ENCODE measurements around the gene LEF1. TPM values are rescaled to one million over a fixed set of nuclear protein-coding genes. Genes with fewer than 3 reads are reported as not detected.

The LEF1 gene
- total and polyA plus RNA-seq, 9 of the 15 experiments (the other 6 are each of a cell fraction or from before 2014, with no cell fraction given): 15.1 to 81.1 (median 29.7) TPM

GRCh38 chr4:108029016-108029720, 139.6 kb downstream of the LEF1 start (continued):
- TF ChIP-seq ZBTB26 (CRISPR knock-in tag; IDR thresholded peaks at IDR 0.05): no peak

- no peak overlapping the region for H3K27ac ChIP-seq (ENCODE audit: extremely low read depth, low read depth, low read length)
- in situ Hi-C loops (cut with MboI) (no loop called here), intact Hi-C loops (cut with micrococcal nuclease) (no loop called here)
- no peak overlapping the region for H2AFZ ChIP-seq (ENCODE audit: low read depth, low read length)
- ChIA-PET POLR2A (no interaction called here), CTCF (ENCODE audit: low intra/inter-chr PET ratio) (no interaction called here)
- BruUV-seq (replicated peaks): no TSS peak
- FAIRE-seq: no peak
- H3K4me2 ChIP-seq (ENCODE audit: insufficient read depth, low read length): no peak overlapping the region
- ATAC-seq: no peak
- no peaks in the 10 kb centered on the region for H3K27me3 ChIP-seq (ENCODE audit: control insufficient read depth in 2 of 2, insufficient read depth in 2 of 2, low read length in 2 of 2)
- H4K20me1 ChIP-seq (replicated peaks; ENCODE audit: control insufficient read depth, insufficient read depth, low read length): no peaks in the 10 kb centered on the region
- no peaks in the 10 kb centered on the region for H3K79me2 ChIP-seq (ENCODE audit: control insufficient read depth, insufficient read depth, low read length)
- H3K4me1 ChIP-seq (replicated peaks in 1 of 2; ENCODE audit: control insufficient read depth in 2 of 2, insufficient read depth in 2 of 2, low read length in 2 of 2): no peaks in the 10 kb centered on the region
- no peak for TF ChIP-seq IRF1 (CRISPR knock-in tag; IDR thresholded peaks at IDR 0.05; ENCODE audit: borderline replicate concordance)
- no peak overlapping the region for H3K4me3 ChIP-seq
- no peak overlapping the region for H3K9ac ChIP-seq (ENCODE audit: insufficient read depth in 1 of 2, low read depth in 2 of 2, low read length in 2 of 2)
- no peak for DNase-seq (ENCODE audit: extremely low read depth in 1 of 4, low spot score in 3 of 4)
- no peaks in the 10 kb centered on the region for H3K9me3 ChIP-seq (replicated peaks; ENCODE audit: control insufficient read depth, insufficient read depth, low read depth, low read length)
- peaks cover 62% of the 10 kb centered on the region; the same call in 2 of the 3 replicates for H3K36me3 ChIP-seq (ENCODE audit: control insufficient read depth, insufficient read depth, low read length)
- no peaks in the 10 kb centered on the region for H3K9me1 ChIP-seq (ENCODE audit: control insufficient read depth, insufficient read depth, low read length)
Measured at GRCh38 chr4:108024878-108025165, 143.9 kb downstream of the LEF1 start.

All from K562 (cell line).